ENCODE results near the gene CLK3.
"Not testable (repeated sequence)": the region's sequence is repeated elsewhere in the genome, so short reads cannot be mapped to it uniquely, and the experiment has no call there.

Gene CLK3

DNA sequence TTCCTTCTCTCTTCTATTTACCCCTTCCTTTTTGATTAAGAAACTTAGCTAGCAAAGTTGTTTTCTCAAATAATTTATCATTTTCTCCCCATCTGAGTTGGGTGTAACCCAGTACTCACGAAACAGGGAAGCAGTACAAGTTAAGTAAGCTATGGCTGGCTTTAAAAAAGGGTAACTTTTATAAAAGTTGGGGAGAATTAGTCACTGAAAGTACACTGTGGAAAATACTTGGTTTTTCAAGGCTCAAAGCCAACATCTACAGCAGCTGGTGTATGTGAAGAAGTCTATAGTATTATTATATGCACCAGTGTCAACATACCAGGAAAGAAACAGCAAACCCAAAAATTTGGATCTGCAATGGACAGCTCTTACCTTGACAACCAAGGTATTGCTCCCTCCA lies 25.5 kb downstream of the CLK3 start:
- in situ Hi-C loops (cut with MboI; ENCODE audit: low sequenced_read_pairs): loop anchor here (10.0 kb wide), 1 partner anchor 114 kb away; no protein-coding TSS in a partner anchor

DNA sequence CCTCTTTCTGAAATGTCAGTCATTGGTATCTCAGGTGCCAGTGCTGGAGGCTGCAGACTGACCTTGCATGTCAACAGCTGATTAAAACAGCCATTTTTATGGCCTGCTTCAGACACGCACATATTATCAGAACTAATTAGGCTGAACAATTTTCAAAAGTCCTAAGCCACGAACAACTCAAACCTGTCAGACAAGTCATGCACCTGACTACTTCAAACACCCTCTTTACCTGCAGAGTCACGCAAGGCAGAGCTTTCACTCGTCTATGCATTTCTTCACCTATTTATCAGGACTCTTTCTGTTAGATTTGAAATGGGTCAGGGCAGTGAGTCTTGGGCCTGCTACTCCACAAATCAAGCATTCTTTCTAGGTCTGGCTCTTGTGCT lies 26.7 kb downstream of the CLK3 start:
- in situ Hi-C loops (cut with MboI; ENCODE audit: low sequenced_read_pairs): loop anchor here (10.0 kb wide), 1 partner anchor 112 kb away; no protein-coding TSS in a partner anchor

DNA sequence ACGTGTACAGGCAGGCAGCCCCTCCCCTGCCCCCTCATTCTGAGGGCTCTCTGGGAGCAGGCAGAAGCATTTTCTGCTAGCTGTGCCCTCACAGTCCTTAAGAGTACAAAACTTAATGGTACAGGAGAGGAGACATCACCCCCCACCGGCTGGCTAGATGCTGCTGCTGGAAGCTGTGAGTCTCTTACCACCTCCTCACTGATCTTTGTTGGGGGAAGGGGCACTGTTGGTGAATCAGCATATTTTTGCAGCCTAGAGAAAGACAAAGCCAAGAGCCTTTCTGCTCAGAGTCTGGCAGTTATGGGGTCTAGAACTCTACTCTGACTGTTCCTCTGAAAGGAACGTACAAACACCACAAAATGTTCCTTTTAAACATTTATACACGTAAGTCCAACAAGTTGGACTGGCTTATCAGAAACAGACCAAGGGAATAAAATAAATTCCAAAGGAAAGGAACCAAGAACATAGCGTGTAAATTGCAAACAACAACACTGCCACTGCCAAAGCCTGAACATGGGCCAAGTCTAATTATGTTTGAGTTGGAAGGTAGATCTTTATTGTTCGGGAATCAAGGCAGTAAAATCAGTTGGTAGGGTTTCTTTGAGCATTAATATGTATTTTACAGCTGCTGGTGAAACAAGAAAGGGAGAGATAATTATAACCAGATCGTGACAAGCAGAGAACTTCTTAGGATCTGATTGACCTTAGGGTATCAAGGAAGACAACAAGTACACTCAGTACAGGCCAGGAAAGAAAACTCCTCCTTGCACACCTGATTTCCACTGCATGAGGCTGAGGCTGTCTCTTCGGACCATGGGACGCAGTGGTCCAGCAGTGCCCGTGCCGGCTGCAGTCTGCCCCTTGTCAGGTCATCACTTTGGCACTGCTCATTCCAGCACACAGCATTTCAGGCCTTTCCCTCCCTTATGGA lies 27.4 kb downstream of the CLK3 start:
- in situ Hi-C loops (cut with MboI; ENCODE audit: low sequenced_read_pairs): loop anchor here (10.0 kb wide), 1 partner anchor 112 kb away; no protein-coding TSS in a partner anchor

DNA sequence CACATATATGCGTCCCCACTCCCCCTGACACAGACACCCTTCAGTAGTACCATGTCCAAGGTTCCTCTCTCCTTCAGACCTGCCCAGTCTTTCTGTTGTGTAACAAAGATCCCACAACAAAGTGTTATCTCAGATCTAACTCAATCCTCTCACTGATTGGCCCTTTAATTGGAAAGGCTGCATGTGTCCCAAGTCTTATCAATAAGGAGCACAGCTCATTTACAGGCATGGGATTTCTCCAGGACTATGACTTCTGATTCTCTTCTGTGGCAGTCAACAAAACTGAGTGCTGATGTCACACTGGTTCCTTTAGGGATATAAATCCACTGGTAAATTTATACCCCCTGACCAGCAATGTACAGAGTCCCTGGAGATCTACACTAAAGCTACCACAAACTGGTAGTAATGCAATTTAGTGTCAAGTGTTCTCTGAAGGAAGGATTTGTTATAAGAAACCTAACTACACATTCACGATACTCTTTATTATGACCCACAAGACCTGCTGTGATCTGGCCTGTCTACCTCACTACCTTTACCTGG lies 28.1 kb downstream of the CLK3 start:
- in situ Hi-C loops (cut with MboI; ENCODE audit: low sequenced_read_pairs): loop anchor here (10.0 kb wide), 1 partner anchor 111 kb away; no protein-coding TSS in a partner anchor

DNA sequence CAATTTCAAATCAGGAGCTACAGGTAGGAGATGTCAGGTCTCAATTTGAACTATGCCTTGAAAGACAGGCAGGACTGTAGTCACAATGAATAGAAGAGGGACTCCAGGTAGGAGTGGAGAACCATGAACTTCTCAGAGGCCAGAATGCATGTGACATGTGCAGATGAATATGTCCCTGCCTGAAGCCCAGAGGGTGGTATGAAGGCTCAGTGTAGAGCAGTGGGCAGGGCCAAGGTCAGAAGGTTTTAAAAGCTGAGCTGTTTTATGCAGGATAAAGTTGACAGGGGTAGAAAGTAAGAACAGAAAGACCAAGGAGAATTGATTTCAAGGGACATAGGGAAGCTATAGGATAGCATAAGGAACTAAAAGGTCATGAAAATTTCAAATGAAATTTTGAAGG lies 30.8 kb downstream of the CLK3 start:
- in situ Hi-C loops (cut with MboI; ENCODE audit: low sequenced_read_pairs): loop anchor here (10.0 kb wide), 1 partner anchor 108 kb away; no protein-coding TSS in a partner anchor

DNA sequence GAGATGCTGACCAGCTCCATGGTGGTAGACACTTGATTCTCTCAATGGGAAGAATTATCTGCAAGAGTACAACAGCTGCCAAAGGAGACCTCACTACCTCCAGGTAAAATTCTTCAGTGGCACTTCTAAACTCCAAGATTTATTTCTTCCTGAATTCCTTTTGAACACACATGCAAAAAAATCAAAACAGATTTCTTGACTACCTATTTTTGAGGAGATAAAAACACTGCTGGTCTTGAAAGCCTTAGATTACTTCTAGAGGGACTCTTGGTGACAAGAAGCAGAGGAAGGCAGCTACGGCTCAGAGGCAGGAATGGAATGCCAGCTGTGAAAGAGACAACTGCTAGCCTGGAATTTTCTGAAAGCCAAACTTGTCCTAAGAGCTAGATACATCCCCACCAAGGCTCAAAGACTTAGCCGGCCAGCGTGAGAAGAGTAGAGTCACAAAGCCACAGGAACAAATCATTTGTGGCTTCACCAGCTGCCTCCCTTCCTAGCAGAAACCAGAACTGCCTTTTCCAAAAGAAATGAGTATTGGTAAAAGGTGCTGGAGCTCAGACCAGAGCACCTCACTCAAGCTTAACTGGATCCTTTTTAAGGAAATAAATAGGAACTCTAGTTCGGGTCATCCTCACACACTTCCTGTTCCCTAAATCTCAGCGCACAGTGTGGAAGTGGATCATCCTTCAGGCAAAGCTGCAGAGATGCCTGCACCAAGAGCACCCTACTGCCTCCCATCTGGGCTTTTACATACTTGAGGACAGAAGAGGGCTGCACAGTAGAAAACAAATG lies 32.6 kb downstream of the CLK3 start:
- in situ Hi-C loops (cut with MboI; ENCODE audit: low sequenced_read_pairs): loop anchor here (10.0 kb wide), 1 partner anchor 107 kb away; no protein-coding TSS in a partner anchor

DNA sequence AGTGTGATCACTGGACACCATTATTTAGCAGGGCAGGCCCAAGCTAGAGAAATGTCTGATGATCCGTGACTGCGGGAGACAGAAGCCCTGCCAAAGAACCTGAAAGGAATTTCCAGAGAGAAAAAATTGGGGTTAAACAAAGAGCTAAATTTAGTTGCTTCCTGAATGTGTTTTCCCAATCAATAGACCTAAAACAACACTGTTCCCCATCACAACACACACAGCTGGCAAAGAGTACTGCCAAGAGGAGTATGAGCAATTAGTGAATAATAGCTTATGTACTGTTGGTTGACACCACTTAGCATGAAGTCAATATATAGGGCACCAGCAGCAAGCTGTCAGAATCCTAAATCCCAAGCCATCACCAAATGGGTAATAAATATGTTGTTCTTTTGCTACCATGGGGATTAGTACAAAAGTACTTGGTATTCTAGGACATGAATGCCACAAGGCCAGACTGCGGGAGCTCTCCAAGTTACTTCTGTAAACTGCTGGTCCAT lies 35.7 kb downstream of the CLK3 start:
- in situ Hi-C loops (cut with MboI; ENCODE audit: low sequenced_read_pairs): no loop called here

DNA sequence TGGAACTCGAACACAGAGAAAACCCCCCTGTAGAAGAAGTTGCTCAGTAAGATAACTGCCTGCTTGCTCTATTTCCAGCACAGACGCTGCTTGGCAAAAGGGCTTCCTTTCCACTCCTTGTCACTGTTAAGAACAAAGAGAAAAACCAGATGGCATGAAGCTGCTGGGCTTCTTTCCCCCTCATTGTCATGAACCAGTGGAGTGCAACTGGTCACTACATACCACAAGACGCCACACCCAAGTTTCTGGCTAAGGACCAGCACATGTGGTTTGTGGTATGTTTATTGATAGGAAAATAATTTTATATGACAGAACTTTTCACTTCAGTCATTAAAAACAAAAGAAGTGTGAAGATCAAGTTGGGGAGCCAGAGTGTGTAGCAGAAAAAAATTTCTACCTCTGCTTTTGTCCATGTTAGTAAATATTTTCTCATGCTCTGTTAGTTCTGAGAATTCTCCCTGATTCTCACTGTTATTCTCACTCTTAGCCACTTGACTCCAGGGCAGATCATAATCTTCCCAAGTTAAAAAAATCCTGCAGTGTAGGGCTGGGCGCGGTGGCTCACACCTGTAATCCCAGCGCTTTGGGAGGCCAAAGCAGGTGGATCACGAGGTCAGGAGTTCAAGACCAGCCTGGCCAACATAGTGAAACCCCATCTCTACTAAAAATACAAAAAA lies 37.9 kb downstream of the CLK3 start:
- in situ Hi-C loops (cut with MboI; ENCODE audit: low sequenced_read_pairs): no loop called here

DNA sequence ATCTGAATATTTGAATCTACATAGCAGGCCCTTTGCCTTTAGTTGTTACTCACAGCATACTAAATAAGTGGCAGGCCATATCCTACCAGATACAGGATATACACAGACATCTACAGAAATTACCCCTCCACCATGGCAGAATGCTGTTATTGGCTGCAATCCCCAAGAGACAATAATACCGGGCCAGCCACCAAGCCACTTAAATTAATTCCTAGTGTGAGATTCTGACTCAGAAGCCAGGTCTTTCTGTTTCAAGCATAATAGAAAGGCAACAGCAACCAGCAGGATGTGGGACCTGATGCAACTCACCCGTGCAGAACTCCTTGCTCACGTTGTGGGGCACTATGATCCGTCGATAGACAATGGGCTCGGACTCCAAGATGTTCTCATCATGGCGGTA lies 39.8 kb downstream of the CLK3 start:
- in situ Hi-C loops (cut with MboI; ENCODE audit: low sequenced_read_pairs): no loop called here

DNA sequence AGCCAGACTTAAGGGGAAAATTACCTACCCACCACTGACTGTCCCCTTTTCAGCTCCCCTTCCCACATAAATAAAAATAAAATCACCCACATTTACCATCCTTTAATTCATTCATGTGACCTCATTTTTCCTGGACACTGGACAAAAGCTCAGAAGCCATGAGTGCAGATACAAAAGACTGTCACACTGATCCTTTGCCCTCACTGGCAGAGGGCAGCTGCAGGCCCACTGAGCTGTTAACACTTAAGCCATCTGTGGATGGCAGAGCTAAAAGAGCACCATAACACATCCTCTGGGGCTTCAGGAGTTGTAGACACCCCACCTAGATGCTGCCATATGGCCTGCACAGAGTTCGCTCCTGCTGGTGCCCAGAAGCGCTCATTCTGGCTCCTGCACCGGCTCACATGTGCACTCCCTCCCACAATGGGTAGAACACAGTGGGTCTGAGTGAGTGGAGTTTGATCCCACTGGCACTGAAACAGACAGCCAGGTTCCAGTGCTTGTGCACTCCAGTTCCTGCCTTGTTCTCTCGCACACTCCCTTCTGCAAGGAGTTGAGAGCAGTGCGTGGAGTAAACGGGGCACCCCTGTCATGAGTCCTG lies 41.4 kb downstream of the CLK3 start:
- in situ Hi-C loops (cut with MboI; ENCODE audit: low sequenced_read_pairs): no loop called here

DNA sequence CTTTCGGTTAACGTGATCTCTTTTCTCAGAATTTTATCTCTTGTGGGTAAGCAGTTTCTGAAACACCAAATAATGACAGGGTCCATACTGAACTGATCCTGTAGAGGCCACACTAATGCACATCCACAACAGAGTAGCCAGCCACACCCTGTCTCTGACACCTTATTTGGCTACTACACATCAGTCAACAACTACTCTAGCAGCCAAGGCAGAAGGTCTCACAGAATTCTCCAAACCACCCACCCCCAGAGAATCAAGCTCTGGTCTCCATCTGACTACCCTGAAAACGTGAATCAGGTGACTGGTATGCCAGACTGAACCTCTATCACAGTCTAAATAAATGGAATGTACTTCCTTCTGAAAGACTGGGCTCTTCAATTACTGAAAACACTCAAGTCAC lies 42.2 kb downstream of the CLK3 start:
- in situ Hi-C loops (cut with MboI; ENCODE audit: low sequenced_read_pairs): no loop called here

DNA sequence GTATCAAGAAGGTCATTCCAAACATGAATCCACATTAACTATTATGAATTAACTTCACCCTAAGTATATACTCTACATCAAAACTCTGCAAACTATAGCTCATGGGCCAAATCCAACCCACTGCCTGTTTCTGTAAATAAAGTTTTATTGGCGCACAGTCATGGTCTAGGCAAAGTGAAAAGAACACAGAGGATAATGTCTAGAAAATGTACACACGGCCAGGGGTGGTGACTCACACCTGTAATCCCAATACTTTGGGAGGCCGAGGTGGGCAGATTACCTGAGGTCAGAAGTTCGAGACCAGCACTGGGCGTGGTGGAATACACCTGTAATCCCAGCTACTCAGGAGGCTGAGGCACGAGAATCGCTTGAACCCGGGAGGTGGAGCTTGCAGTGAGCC lies 45.6 kb downstream of the CLK3 start:
- in situ Hi-C loops (cut with MboI; ENCODE audit: low sequenced_read_pairs): not testable (repeated sequence)

DNA sequence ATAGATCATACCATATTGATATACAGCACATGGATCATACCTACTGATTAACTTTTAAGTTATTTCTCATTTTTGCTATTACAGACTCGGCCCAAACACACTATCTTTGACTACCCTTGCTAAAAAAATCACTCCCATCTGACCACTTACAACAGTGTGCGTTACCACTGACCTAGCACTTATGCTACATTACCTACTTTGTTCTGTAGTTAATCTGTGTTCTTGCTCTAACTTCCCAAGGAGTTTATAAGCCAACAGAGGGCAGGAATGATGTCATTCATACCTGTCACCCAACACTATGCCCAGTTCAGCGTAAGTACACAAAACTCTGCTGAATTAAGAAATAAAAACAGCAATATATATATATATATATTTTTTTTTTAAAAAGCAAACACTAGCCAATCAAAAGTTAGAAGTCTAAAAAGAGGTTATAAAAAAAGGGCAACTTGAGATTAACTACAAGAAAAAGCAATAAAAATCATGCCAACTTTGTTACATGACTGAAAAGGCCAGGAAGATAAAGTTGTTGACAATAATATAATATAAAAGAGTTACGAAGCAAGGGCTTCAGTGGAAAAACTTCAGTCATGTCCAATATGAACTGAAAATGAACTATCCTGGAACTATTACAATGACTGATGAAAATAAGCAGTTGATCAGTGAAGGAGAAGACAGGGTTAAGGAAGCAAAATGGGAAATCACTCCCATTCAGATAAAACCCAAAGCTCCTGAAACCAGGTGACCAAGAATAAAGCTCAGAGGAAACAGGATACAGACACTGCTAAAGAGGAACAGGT lies 46.6 kb downstream of the CLK3 start:
- in situ Hi-C loops (cut with MboI; ENCODE audit: low sequenced_read_pairs): no loop called here

DNA sequence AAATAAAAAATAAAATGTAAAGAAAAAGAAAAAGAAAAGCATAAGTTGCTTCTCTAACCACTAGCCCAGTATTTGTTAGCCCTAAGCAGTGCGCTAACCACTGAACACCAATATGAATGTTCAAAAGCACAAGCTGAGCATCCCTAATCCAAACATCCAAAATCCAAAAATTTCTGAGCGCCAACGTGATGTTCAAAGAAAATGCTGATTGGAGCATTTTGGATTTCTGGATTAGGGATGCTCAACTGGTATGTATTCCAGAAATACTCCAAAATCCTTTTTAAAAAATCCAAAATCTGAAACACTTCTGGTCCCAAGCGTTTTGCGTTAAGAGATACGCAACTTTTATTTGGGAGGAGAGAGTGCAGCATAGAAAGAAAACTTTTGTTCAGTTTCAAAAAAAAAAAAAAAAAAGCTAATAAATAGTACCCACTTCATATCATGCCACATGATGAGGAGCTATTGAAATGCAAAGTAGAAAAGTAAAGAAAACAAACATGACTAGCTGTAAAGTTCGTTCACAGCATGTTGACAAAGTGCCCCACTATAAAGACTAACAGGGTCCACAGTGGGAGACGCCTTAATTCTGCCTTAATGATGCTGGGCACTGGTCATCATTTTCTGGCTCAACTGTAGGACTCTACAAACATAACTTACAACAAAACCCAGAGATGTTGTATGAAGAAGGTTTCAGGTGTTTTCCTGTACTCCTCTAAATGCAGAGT lies 47.8 kb downstream of the CLK3 start:
- in situ Hi-C loops (cut with MboI; ENCODE audit: low sequenced_read_pairs): no loop called here

DNA sequence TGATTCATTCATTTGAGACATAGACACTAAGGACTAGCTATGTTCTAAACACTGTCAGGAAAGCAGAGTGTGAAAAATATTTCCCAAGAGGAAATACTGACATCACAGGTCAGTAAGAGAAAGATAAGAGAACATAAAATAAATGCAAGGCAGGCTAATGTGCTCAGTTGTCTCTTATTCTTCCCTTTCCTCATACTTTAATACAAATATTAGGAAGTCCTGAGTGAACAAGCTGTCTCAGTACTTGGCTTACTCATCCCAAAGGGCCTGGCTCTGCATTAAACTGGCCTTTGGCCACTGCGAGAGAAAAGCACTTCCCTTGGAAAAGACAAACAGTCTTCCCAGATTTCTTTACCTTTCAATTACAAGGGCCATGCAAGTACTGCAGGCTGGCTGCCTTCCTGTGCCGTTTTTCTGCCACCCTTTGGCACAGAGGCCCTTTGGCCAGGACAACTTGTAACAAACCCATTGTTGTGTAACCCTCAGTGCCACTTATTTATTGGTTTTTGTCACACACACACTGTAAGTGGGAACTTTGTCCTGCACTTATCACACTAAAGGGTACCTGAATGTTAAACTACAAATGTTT lies 48.5 kb downstream of the CLK3 start:
- in situ Hi-C loops (cut with MboI; ENCODE audit: low sequenced_read_pairs): no loop called here

DNA sequence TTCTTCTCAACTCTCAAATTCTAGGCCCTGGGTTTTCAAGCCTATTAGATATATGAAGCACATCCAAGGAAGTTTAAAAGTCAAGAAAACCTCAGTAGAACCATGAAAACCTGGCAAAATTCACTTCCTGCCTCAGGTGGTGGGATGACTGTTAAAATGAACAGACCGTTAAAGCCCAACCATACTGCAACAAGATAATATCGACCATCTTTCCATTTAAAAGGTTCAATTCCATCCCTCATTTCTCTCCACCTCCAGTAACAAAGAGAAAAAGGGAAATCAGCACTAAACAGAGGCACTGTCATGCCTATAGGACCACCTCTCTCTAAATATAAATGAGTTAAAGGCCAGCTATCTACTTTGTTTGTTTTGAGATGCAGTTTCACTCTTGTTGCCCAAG lies 49.0 kb downstream of the CLK3 start:
- in situ Hi-C loops (cut with MboI; ENCODE audit: low sequenced_read_pairs): no loop called here

DNA sequence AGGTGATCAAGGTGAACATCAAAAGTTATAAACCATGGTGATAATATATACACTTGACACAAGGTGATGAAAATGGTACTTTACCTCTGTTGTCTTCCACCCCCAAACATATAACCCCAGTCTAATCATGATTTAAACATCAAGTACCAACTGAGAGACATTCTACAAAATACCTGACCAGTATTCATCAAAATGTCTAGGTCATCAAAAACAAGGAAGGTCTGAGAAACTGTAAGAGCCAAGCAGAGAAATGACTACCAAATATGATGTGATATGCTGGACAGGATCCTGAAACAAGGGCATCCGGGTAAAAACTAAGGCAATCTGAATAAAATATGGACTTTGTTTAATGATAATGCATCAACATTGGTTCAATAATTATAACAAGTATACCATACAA lies 52.3 kb downstream of the CLK3 start:
- in situ Hi-C loops (cut with MboI; ENCODE audit: low sequenced_read_pairs): no loop called here

DNA sequence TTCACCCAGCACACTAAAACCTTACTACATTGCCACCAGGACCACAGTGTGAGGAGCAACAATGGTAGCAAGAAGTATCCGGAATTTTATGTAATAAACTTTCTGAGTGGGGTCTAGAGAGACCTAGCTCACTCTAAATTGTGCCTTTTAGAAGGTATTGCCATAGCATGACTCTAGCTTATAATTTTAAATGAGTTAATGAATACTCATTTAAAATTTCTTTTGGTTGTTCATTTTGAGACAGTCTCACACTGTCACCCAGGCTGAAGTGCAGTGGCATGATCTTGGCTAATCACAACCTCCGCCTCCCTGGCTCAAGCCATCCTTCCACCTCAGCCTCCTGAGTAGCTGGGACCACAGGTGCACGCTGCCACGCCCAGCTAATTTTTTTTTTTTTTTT lies 54.0 kb downstream of the CLK3 start:
- in situ Hi-C loops (cut with MboI; ENCODE audit: low sequenced_read_pairs): no loop called here

All from HL-60/S4 treated with phorbol 12-myristate 13-acetate at 8.2 ng/mL for 4 days and 3 days (cell line).